Upper lobe of left lung (tissue), 4 donors: ENCODE data around the gene ZNF181.

Source experiments
- CTCF ChIP-seq, 6 experiments: fragments of 450-650 bp in 4 of 6; fragments of 200-600 bp in 2 of 6; sonication (generic) in 2 of 6; IDR thresholded peaks; one replicate each; pipeline ENCODE4 v1.5.1; 2016 to 2019; ENCODE audit warnings: antibody characterized with exemption in 6 of 6
- EP300 ChIP-seq, 4 donors: sonication (generic); formaldehyde crosslinking; IDR thresholded peaks; one replicate each; pipeline ENCODE4 v1.5.1; 2017; ENCODE audit warnings: antibody characterized with exemption in 4 of 4, control low read depth in 2 of 4
- POLR2A ChIP-seq, 4 donors: fragments of 450-650 bp; IDR thresholded peaks; one replicate each; pipeline ENCODE4 v1.5.1; 2016 to 2017; ENCODE audit warnings: antibody characterized with exemption in 4 of 4, mild to moderate bottlenecking in 2 of 4
- POLR2AphosphoS5 ChIP-seq, 2 donors: sonication (generic); formaldehyde crosslinking; IDR thresholded peaks; one replicate each; pipeline ENCODE4 v1.5.1; 2017; ENCODE audit warnings: antibody characterized with exemption in 2 of 2

GRCh38 chr19:34707661-34708060 is 26.4 kb upstream of the ZNF181 start:
- TF ChIP-seq CTCF (IDR thresholded peaks at IDR 0.05) (no peak), POLR2A (IDR thresholded peaks at IDR 0.05) (no peak), EP300 (IDR thresholded peaks at IDR 0.05) (no peak), POLR2AphosphoS5 (IDR thresholded peaks at IDR 0.05) (no peak)
